ENCODE results near the gene SOCS7.

- TF ChIP-seq EZH2 (IDR thresholded peaks at IDR 0.05; ENCODE audit: borderline replicate concordance) (no peak), CTCF (IDR thresholded peaks at IDR 0.05; ENCODE audit: poor library complexity) (no peak), EZH2phosphoT487 (IDR thresholded peaks at IDR 0.05; ENCODE audit: low read depth, severe bottlenecking, unreplicated experiment) (no peak)
Measured at GRCh38 chr17:38315497-38315896, 36.1 kb upstream of the SOCS7 start.

All from hepatocyte (in vitro differentiated cells).